GM19240 (cell line): Measurements from ENCODE around the gene IL6ST.
A peak's percentile ranks its signal among the peaks of the same experiment; 100 is the strongest.
"Not testable (repeated sequence)": the region's sequence is repeated elsewhere in the genome, so short reads cannot be mapped to it uniquely, and the experiment has no call there.

Source experiments
- DNase-seq: peaks from one replicate; pipeline ENCODE4 v3.0.0; 2011; ENCODE audit warnings: low spot score; ENCODE audit not compliant: insufficient read length

The IL6ST gene

DNA sequence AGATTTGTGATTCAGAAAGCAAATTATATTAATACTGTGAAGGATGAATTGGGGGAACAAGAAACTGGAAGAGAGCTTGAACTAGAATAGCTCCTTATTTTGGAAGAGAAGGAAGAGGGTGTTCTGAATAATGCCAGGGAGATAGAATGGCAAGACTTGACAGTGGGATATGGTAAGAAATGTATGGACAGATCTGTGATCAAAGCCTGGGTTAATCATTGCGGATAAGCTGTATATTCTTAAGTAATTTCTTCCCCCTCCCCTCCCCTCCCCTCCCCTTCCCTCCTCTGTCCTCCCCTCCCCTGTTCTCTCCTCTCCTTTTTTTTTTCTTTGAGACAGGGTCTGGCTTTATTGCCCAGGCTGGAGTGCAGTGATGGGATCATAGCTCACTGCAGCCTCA, 10.1 kb upstream of the IL6ST start:
- no peak for DNase-seq

DNA sequence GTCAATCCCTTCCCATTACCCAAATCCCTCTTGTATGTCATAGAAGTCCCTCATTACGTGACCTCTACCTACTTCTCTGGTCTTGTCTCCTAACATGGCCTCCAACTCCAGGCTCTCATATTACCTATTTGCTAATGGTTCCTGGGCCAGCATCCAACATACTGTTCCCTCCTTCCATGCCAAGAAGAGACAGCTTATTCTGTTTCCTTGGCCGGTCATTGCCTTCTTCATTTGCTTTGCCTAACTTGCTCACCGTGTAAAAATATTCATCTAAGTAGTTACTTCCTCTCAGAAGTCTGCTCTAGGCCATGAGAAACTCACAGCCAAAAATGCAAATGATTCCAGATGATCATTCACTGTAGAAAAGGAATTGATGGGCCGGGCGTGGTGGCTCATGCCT, 8.9 kb upstream of the IL6ST start:
- no peak for DNase-seq

DNA sequence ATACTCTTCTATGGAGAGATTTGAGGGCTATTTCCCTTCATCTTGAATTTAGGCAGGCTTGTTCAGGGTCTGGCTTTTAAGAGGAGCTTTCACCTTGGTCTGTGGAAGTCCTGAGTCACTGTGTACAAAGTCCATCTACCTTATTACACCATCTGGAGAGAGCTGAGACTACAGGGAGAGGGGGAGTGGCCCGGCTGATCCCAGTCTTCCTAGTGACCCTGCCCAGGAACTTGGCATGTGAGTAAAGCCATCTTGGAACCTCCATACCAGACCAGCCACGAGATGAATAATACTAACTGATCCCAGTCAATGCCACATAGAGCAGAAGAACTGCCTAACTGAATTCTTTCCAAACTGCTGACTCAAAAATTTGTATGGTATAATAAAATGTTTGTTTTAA, 8.4 kb upstream of the IL6ST start:
- DNase-seq = no peak

DNA sequence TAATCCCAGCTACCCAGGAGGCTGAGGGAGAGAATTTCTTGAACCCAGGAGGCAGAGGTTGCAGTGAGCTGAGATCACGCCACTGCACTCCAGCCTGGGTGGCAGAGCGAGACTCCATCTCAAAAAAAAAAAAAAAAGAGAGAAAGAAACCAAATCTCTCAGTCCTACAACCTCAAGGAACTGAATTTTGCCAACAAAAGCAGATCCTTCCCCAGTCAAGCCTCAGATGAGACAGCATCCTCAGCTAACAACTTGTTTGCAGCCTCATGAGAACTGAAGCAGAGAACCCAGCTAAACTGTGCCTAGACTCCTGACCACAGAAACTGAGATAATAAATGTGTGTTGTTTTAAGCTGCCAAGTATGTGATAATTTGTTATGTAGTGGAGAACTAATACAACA, 7.5 kb upstream of the IL6ST start:
- DNase-seq = no peak

DNA sequence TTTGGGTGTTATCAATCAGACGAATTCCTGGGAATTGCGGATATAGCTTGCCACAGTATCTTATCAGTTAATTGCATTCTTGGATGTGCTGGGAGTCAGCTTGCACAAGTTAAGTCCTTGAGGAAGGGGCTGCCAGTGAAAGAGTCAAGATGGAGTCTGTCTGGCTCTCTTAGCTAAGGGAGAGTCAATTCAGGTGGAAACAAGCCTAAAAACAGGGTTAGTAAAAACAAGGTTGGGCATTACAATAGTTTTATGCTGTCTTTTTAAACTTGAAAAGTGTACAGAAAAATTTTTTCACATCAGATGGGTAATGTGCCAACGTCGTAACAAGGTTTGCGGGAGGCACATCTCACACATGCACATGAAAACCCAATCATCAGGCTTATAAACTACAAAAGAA, 5.5 kb upstream of the IL6ST start:
- DNase-seq = not testable (repeated sequence)

DNA sequence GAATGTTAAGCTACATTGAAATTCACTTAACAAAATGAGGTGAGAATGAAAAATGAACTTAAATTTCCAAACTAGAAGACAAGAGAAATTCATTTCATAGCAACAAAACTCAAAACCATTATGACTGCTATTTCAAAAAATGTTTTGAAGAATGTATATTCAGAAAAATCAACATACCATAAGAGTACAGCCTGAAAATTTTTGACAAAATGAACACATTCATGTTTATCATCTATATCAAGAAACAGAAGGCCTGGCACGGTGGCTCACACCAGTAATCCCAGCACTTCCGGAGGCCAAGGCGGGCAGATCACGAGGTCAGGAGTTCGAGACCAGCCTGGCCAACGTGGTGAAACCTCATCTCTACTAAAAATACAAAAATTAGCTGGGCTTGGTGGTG, 4.2 kb upstream of the IL6ST start:
- DNase-seq = no peak

DNA sequence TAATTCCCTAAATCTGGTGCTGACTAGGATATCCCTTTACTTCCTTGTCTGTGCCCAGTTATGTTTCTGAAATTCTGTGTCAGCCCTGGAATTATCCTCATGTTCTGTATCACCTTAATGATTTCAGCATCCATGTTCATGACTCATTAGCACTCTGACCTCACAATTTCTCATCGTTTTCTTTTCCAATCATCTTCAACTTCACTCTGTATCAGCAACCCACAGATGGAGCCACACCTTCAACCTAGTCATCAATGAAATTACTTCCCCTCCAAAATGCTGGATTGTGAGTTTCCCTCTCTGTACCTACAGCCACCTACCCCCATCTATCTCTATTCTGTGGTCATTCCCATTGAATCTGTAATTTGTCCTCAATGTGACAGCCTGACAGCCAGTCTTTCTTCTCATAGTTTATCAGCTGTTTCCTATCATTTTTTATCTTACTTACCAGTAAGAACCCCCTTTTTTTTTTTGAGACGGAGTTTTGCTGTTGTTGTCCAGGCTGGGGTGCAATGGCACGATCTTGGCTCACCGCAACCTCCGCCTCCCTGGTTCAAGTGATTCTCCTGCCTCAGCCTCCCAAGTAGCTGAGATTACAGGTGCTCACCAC, 3.1 kb upstream of the IL6ST start:
- DNase-seq = no peak

DNA sequence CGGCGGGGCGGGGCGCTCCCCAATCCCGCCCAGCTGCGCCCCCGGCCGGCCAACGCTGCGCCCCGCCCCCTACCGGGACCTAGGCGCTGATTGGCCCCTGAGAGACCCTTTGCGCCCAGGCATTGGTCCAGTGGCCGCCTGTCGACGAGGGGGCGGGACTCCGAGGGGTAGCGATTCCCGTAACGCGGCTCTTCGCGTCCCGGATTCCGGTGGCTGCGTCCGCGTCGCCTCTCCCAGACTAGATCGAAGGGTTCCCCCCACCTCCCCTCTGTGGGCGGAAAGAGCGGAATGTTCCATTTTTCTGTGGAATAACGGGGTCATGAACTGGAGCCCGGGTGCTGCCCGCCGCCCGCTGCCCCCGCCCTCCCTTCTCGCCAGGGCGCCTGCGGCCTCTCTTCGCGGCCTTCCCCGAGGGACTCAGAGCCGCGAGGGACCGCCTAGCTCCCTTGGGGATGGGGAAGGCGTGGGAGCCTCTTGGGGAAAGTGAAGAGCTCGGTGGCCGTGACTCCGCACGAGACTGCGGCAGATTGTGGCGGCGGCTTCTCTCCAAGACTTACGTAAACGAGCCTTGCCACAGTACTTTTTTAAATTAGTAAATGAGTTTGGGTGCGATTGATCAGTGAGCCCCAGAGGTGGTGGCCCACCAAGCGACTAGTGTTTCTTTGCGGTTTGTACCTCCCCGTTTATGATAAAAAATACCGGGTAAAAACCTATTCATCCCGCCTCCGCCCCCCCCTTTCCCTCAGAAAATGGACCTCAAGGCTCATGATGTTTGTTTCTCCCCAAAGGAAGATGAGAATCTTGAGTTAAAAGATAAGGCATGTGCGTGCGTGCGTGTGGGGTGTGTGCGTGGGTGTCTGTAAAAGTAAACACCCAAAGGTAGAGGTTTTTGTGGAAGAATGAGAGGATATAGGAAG, 493 bp upstream of the IL6ST start:
- peak; percentile 87 for DNase-seq

DNA sequence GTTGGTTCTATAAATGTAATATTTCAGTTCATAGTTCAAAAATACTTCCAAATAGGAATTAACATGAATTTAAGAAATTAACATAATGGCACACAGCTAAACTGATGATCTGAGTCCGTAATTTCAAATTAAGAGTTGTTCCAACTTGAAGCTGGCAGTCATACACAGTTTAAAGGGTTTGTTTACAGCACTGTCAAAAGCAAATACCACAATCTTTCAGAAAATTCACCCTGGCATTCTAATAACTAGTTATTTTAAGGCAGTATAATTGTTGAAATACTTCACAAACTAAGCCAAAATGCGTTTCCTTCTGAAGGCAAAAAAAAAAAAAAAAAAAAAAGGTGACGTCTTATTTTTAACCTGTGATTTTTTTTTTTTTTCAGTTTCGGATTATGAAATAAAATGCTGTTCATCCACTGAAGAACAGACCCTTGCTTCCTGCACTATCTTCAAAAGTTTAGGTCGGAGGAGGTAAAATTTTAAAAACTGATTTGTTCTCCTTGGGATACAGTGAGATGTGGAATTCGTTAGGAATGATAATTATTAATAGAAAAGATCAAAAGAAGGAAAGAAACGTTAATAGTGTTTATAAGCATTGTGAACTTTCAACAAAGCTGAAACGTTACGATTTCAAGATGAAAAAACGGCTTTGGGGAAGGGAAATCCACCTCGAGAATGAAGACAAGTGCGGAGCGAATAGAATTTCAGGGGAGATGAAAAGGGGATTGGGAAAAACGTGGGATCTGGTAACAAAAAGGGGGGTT, 850 bp downstream of the IL6ST start:
- DNase-seq = no peak

DNA sequence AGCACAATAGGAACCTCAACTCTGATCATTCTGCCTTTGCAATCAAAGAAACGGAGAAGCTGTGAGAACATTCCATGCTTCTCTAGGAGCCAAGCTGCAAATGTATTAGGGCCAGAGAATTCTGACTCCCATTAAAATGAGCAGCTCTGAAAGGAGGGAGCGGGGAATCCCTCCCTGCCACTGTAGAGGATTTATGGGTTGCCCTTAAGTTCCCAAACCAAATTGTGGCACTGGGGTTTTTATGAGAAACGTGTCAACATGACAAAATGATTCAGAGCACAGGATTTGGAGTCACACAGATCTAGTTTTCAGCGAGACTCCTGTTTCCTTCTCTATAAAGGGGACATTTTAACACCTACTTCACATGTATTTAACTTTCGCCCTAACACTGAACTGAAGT, 1.8 kb downstream of the IL6ST start:
- no peak for DNase-seq

DNA sequence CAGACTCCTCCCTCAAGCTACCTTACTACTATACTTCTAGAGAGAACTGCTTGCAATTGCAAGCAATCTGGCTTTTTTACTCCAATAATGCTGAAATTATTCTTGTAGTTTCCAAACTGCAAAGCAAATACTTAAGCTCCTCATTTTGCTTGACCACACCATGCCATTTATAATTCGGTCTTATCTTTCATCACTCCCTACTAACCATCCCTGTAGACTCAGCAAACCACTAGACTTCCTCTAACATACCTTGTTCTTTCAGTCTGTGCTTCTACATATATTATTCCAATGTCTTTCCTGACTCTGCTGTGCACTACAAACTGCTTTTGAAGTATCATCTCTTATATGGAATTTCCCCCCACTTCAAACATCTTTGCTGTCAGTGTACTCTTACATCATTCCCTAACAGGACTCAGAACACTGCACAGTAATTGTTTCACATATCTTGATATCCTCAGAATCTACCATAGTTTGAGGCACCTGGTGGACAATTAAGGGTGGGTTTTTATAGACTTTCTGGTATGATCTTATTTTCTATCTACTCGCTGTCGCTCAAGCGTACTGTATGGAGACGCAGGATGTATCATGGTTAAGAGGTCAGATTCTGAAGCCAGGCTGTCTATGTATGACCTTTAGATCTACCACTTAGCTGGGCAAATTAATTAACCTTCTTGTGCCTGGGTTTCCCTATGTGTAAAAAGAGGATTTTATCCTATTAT, 2.8 kb downstream of the IL6ST start:
- DNase-seq = no peak

DNA sequence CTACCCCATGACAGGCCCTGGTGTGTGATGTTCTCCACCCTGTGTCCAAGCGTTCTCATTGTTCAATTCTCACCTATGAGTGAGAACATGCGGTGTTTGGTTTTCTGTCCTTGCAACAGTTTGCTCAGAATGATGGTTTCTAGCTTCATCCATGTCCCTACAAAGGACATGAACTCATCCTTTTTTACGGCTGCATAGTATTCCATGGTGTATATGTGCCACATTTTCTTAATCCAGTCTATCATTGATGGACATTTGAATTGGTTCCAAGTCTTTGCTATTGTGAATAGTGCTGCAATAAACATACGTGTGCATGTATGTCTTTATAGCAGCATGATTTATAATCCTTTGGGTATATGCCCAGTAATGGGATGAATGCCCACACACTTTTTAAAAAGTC, 3.9 kb downstream of the IL6ST start:
- DNase-seq = not testable (repeated sequence)

DNA sequence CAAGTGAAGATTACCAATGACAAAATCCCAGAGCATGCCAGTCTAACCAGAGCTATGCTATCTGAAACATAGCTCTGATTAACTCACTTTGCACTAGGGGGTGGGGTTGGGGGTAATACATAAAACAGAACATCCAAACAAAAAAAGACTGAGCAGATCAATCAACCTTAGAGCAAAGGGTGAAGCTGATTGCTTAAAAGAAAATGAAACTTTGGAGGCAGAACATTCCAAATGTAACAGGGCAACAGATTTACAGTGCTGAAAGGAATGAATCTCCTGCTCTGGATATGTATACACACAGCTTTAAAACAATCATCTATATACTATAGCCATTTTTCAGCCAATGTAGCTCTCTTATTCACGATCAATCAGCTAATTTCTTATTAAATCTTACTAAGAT, 4.9 kb downstream of the IL6ST start:
- DNase-seq = no peak

DNA sequence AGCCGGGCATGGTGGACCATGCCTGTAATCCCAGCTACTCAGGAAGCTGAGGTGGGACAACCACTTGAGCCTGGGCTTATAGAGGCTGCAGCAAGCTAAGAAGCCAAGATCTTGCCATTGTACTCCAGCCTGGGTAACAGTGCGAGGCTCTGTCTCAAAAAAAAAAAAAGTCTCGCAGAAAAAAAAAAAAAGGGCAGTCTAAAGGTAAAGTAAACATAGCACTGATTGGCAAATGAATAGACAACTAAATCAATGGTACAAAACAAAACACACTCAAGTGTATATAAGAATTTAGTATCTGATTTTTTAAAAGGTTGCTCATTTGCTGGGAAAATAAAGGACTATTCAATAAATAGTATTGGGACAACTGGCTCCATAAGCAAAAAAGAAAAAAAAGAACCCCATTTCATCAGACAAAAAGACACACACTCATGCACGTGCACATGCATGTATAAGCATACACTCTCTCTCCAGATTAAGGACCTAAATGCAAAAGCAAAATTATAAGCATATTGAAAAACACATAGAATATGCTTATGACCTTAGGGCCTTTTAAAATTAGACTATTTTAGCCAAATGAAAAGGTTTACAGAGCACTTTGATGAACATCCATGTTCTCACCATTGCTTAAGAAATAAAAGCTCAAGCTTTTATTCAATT, 5.7 kb downstream of the IL6ST start:
- no peak for DNase-seq

DNA sequence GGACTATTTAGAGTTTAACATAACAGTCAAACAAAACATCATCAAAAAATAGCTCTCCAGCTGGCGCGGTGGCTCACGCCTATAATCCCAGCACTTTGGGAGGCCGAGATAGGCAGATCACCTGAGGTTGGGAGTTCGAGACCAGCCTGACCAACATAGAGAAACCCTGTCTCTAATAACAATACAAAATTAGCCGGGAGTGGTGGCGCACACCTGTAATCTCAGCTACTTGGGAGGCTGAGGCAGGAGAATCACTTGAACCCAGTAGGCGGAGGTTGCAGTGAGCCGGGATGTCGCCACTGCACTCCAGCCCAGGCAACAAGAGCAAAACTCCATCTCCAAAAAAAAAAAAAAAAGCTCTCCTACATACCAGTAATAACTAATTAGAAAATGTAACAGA, 6.3 kb downstream of the IL6ST start:
- not testable (repeated sequence) for DNase-seq

DNA sequence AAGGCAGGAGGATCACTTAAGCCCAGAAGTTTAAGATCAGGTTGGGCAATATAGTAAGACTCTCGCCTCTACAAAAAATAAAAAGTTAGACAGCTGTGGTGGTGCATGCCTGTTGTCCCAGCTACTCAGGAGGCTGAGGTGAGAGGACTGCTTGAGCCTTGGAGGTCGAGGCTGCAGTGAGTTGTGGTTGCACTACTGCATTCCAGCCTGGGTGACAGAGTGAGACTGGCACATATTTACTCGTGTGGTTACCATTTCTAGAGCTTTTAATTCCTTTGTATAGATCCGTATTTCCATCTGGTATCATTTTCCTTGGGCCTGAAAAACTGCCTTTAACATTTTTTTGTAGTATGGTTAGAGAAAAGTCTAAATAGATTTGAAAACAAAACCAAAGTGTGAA, 7.8 kb downstream of the IL6ST start:
- DNase-seq = no peak

DNA sequence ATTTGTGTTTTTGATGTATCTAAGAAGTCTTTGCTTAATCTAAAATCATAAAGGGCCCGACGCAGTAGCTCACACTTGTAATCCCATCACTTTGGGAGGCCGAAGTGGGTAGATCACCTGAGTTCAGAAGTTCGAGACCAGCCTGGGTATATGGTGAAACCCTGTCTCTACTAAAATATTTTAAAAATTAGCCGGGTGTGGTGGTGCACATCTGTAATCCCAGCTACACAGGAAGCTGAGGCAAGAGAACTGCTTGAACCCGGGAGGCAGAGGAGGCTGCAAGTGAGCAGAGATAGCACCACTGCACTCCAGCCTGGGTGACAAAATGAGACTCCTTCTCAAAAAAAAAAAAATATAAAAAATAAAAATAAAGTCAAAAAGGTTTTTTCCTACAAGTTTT, 9.6 kb downstream of the IL6ST start:
- no peak for DNase-seq

DNA sequence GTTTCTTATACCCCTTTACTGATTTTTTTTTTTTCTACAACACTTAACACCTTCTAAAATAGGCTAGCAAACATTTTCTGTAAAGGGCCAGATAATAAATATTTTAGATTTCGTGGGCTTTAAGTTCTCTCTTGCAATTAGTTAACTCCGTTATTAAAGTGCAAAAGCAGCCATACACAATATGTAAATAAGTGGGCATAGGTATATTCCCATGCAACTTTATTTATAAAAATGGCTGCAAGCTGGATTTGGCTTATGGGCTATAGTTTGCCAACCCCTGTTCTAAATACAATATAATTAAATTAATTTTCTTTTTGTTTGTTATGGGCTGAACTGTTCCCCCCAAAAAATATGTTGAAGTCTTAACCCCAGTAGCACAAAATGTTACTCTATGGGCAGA, 10.8 kb downstream of the IL6ST start:
- no peak for DNase-seq

DNA sequence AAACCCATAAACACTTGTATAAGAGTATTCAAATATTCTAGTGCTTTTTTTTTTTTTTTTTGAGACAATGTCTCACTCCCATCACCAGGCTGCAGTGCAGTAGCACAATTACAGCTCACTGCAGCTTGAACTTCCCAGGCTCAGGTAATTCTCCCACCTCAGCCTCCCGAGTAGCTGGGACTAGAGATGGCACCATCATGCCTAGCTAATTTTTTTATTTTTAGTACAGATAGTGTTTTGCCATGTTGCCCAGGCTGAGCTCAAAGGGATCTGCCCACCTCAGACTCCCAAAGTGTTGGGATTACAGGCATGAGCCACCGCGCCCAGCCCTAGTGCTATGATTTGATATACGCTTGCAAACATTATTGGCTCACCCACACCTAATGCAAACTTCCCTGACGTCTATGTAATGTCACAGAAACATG, 11.8 kb downstream of the IL6ST start:
- DNase-seq = no peak

DNA sequence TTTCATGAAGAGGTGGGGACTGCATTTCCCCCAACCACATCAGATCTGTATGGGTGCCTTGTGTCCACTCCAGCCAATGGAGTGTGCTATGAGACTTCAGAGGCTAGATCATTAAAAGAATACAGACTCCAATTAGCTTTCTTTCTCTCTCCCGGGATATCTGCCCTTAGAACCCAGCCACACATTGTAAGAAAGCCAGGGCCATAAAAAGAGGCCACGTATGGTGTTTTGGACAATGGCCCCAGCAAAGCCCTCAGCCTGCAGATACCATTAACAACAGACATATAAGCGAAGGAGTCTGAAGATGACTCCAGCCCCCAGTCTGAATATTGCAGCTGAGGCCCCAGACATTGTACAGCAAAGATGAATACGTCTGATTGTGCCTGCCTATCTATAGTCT, 21.5 kb downstream of the IL6ST start:
- no peak for DNase-seq

DNA sequence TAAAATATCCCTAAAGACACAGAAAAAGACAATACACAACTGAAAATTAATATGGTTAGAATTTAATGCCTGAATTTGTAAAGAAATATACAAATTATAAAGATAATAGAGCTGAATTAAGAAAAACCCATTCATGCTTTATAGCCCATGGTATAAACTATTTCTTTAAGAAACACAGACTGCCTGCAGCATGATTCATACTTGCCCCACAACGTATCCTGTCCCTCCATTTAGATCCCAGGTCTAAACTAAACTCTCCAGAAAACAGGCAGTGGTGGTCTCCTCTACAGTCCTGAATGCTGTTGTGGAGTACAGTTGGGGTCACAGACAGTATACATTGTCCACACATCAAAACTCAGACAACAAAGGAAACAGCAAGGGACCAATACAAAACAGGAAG, 24.8 kb downstream of the IL6ST start:
- no peak for DNase-seq
